ENCODE measurements around the gene CASP9.

Gene CASP9

DNA sequence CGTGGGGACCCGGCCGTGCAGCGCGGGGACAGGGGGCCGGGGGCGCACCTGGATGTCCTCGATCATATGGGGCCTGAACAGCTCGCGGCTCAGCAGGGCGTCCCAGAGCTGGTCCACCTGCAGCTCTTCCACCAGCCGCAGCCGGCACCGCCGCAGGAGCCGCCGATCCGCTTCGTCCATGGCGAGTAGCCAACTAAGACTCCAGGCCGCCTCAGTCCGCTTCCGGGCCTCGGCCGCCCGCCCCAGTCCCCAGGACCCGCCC, at the start of gene CASP9 (continued):
- TF ChIP-seq PATZ1 (tag by site-specific recombination; IDR thresholded peaks at IDR 0.05) (peak; percentile 25; the same call in 1 of the 2 replicates), ZNF302 (tag by site-specific recombination; IDR thresholded peaks at IDR 0.05; ENCODE audit: low read depth) (no peak), HIC1 (tag by site-specific recombination; IDR thresholded peaks at IDR 0.05) (0 out of 2 replicates have a peak, but pooled peaks have one; percentile 11), ZNF624 (tag by site-specific recombination; IDR thresholded peaks at IDR 0.05) (no peak), ZNF707 (tag by site-specific recombination; IDR thresholded peaks at IDR 0.05) (no peak), KLF8 (tag by site-specific recombination; IDR thresholded peaks at IDR 0.05) (no peak), BCL11A (tag by site-specific recombination; IDR thresholded peaks at IDR 0.05; ENCODE audit: low read depth) (no peak), ZNF777 (tag by site-specific recombination; IDR thresholded peaks at IDR 0.05; ENCODE audit: borderline replicate concordance) (no peak), GLIS2 (tag by site-specific recombination; IDR thresholded peaks at IDR 0.05) (peak; percentile 26), ZFP69B (tag by site-specific recombination; IDR thresholded peaks at IDR 0.05) (no peak), ZNF19 (tag by site-specific recombination; IDR thresholded peaks at IDR 0.05; ENCODE audit: low read depth) (no peak), EGR2 (tag by site-specific recombination; IDR thresholded peaks at IDR 0.05; ENCODE audit: low read depth) (peak; percentile 18; the same call in 1 of the 2 replicates), ZNF518A (tag by site-specific recombination; conservative IDR thresholded peaks at IDR 0.05; ENCODE audit: low read depth) (no peak), ATF2 (tag by site-specific recombination; IDR thresholded peaks at IDR 0.05; ENCODE audit: low read depth) (no peak), ZBTB1 (tag by site-specific recombination; IDR thresholded peaks at IDR 0.05) (no peak), ZNF449 (tag by site-specific recombination; IDR thresholded peaks at IDR 0.05) (no peak), ZNF223 (tag by site-specific recombination; IDR thresholded peaks at IDR 0.05) (no peak), ZNF362 (tag by site-specific recombination; IDR thresholded peaks at IDR 0.05) (no peak), PBX3 (CRISPR knock-in tag; IDR thresholded peaks at IDR 0.05) (0 out of 2 replicates have a peak, but pooled peaks have one; percentile 45), ZNF530 (tag by site-specific recombination; IDR thresholded peaks at IDR 0.05; ENCODE audit: low read depth) (no peak), KLF7 (tag by site-specific recombination; IDR thresholded peaks at IDR 0.05; ENCODE audit: borderline replicate concordance) (no peak), MYNN (tag by site-specific recombination; IDR thresholded peaks at IDR 0.05; ENCODE audit: borderline replicate concordance) (no peak), KLF1 (tag by site-specific recombination; IDR thresholded peaks at IDR 0.05) (no peak), SP3 (tag by site-specific recombination; IDR thresholded peaks at IDR 0.05) (no peak), ZNF626 (tag by site-specific recombination; IDR thresholded peaks at IDR 0.05) (no peak)
